ENCODE results near the gene TMX2. TPM values are rescaled to one million over a fixed set of nuclear protein-coding genes. Genes with fewer than 3 reads are reported as not detected.

Gene TMX2
- total RNA-seq, 1 experiment from 2014 or later = 93.9 TPM

DNA sequence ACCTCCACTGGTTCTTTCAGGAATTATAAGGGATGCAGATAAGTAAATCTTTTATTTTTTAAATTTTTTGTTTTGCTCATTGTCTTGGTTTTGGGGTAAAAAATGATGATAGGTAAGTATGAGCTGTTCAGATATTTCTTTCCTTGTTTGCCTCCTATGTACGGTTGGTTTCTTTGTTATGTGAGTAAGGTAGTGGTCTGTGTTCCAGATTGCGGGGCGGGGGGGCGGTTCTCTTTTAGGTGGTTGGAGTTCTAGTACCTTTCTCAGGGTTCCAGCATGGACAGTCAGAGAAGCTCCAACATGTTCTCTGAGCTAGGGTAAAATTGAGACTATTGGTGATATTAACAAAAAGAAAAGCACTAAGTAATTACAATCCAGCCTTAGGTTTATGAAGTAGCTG lies 51.6 kb downstream of the TMX2 start:
- Histone ChIP-seq H3K79me2 (ENCODE audit: insufficient read depth, low read length) (peaks cover 73% of the 10 kb centered on the region), H3K9ac (ENCODE audit: low read length) (peak overlapping the region; percentile 92; the same call in 1 of the 2 replicates), H3K36me3 (ENCODE audit: control insufficient read depth in 1 of 2, insufficient read depth in 2 of 2, low read length in 2 of 2) (no peaks in the 10 kb centered on the region; a peak in 1 of 4 replicates), H4K20me1 (ENCODE audit: insufficient read depth) (no peaks in the 10 kb centered on the region), H3K27ac (ENCODE audit: low read depth, low read length) (no peak overlapping the region), H3K4me2 (ENCODE audit: low read length) (peak overlapping the region; percentile 66), H3K9me2 (ENCODE audit: insufficient read depth) (no peaks in the 10 kb centered on the region), H3K27me3 (ENCODE audit: insufficient read depth, low read length) (no peaks in the 10 kb centered on the region), H3K4me3 (replicated peaks in 1 of 2; ENCODE audit: low read depth in 1 of 2, low read length in 2 of 2) (no peak overlapping the region), H2AFZ (ENCODE audit: low read depth, low read length, poor library complexity, severe bottlenecking) (no peak overlapping the region), H3K4me1 (ENCODE audit: control insufficient read depth in 1 of 2, insufficient read depth in 2 of 2, low read length in 2 of 2) (peaks cover 17 to 35% of the 10 kb centered on the region in 2 experiments; a peak in 3 of 4 replicates), H3K9me3 (ENCODE audit: control insufficient read depth in 1 of 2, insufficient read depth in 1 of 2, low read depth in 1 of 2, low read length in 2 of 2) (no peaks in the 10 kb centered on the region)
- ChIA-PET RAD21 (ENCODE audit: low non-redundant PET in 1 of 2, low total read pairs in 2 of 2, uncharacterized antibody in 2 of 2, unreplicated experiment in 2 of 2) (interaction anchor here in 1 of 2 experiments (1.5 kb wide), 1 partner anchor 13 kb away, joined by 4 read pairs; the partner anchor contains the start of gene BTBD18), CTCF (no interaction called here), POLR2A (interaction anchor here (0.5 to 4.9 kb wide), 4 partner anchors 14 to 44 kb away, joined by 4 to 31 read pairs (median 12); no protein-coding TSS in a partner anchor)
- TF ChIP-seq, protein P1, sequence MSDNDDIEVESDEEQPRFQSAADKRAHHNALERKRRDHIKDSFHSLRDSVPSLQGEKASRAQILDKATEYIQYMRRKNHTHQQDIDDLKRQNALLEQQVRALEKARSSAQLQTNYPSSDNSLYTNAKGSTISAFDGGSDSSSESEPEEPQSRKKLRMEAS (IDR thresholded peaks at IDR 0.05) = no peak
- no peak for TF ChIP-seq EZH2 (IDR thresholded peaks at IDR 0.05)
- no peak for TF ChIP-seq CBX3 (IDR thresholded peaks at IDR 0.05; ENCODE audit: low read depth)
- no peak for TF ChIP-seq SIN3A (IDR thresholded peaks at IDR 0.05; ENCODE audit: low read depth)
- TF ChIP-seq, protein P2, sequence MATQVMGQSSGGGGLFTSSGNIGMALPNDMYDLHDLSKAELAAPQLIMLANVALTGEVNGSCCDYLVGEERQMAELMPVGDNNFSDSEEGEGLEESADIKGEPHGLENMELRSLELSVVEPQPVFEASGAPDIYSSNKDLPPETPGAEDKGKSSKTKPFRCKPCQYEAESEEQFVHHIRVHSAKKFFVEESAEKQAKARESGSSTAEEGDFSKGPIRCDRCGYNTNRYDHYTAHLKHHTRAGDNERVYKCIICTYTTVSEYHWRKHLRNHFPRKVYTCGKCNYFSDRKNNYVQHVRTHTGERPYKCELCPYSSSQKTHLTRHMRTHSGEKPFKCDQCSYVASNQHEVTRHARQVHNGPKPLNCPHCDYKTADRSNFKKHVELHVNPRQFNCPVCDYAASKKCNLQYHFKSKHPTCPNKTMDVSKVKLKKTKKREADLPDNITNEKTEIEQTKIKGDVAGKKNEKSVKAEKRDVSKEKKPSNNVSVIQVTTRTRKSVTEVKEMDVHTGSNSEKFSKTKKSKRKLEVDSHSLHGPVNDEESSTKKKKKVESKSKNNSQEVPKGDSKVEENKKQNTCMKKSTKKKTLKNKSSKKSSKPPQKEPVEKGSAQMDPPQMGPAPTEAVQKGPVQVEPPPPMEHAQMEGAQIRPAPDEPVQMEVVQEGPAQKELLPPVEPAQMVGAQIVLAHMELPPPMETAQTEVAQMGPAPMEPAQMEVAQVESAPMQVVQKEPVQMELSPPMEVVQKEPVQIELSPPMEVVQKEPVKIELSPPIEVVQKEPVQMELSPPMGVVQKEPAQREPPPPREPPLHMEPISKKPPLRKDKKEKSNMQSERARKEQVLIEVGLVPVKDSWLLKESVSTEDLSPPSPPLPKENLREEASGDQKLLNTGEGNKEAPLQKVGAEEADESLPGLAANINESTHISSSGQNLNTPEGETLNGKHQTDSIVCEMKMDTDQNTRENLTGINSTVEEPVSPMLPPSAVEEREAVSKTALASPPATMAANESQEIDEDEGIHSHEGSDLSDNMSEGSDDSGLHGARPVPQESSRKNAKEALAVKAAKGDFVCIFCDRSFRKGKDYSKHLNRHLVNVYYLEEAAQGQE (IDR thresholded peaks at IDR 0.05; ENCODE audit: low read depth) = no peak
- TF ChIP-seq POLR2A (IDR thresholded peaks at IDR 0.05; ENCODE audit: borderline replicate concordance, extremely low read depth, insufficient read depth, insufficient read length) = no peak
- intact Hi-C loops (cut with micrococcal nuclease) = no loop called here
- no TSS peak for BruUV-seq (replicated peaks)
- DNase-seq (ENCODE audit: low read depth, low spot score) = no peak
- no peak for ATAC-seq
